ENCODE measurements around the gene PCDHA13.
"Not testable (repeated sequence)": the region's sequence is repeated elsewhere in the genome, so short reads cannot be mapped to it uniquely, and the experiment has no call there.

Gene PCDHA13, protein sequence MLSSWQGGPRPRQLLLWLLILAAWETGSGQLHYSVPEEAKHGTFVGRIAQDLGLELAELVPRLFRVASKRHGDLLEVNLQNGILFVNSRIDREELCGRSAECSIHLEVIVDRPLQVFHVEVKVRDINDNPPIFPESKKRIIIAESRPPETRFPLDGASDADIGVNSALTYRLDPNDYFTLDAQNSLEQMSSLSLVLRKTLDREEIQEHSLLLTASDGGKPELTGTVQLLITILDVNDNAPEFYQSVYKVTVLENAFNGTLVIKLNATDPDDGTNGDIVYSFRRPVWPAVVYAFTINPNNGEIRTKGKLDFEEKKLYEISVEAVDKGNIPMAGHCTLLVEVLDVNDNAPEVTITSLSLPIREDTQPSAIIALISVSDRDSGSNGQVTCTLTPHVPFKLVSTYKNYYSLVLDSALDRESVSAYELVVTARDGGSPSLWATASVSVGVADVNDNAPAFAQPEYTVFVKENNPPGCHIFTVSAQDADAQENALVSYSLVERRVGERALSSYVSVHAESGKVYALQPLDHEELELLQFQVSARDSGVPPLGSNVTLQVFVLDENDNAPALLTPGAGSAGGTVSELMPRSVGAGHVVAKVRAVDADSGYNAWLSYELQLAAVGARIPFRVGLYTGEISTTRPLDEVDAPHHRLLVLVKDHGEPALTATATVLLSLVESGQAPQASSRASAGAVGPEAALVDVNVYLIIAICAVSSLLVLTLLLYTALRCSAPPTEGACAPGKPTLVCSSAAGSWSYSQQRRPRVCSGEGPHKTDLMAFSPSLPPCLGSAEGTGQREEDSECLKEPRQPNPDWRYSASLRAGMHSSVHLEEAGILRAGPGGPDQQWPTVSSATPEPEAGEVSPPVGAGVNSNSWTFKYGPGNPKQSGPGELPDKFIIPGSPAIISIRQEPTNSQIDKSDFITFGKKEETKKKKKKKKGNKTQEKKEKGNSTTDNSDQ

GRCh38 chr5:140881889-140882590 lies at the start of gene PCDHA13:
Gene PCDHA13, plus strand, starts transcription at chr5:140882124. Its CDS starts 145 bp downstream, at chr5:140882269.
- DNase-seq (ENCODE audit: low read depth): no peak

- DNase-seq (ENCODE audit: low read depth): no peak
These were observed 47.9 kb upstream of the PCDHA13 start, which contains the start of gene PCDHA7 for GRCh38 chr5:140833993-140834392. Gene PCDHA7, plus strand, starts transcription at chr5:140834269. Its CDS starts 115 bp downstream, at chr5:140834384.

DNA sequence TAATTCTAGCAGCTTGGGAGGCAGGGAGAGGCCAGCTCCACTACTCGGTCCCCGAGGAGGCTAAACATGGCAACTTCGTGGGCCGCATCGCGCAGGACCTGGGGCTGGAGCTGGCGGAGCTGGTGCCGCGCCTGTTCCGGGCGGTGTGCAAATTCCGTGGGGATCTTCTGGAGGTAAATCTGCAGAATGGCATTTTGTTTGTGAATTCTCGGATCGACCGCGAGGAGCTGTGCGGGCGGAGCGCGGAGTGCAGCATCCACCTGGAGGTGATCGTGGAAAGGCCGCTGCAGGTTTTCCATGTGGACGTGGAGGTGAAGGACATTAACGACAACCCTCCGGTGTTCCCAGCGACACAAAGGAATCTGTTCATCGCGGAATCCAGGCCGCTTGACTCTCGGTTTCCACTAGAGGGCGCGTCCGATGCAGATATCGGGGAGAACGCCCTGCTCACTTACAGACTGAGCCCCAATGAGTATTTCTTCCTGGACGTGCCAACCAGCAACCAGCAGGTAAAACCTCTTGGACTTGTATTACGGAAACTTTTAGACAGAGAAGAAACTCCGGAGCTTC lies 47.4 kb upstream of the PCDHA13 start:
- DNase-seq (ENCODE audit: low read depth): not testable (repeated sequence)

- no peak for DNase-seq (ENCODE audit: low read depth)
These were observed 46.1 kb upstream of the PCDHA13 start for GRCh38 chr5:140835622-140836510.

GRCh38 chr5:140840978-140841962 lies 40.7 kb upstream of the PCDHA13 start, which contains the start of gene PCDHA8:
Gene PCDHA8, plus strand, starts transcription at chr5:140841187. Its CDS starts 135 bp downstream, at chr5:140841322.
- no peak for DNase-seq (ENCODE audit: low read depth)

DNA sequence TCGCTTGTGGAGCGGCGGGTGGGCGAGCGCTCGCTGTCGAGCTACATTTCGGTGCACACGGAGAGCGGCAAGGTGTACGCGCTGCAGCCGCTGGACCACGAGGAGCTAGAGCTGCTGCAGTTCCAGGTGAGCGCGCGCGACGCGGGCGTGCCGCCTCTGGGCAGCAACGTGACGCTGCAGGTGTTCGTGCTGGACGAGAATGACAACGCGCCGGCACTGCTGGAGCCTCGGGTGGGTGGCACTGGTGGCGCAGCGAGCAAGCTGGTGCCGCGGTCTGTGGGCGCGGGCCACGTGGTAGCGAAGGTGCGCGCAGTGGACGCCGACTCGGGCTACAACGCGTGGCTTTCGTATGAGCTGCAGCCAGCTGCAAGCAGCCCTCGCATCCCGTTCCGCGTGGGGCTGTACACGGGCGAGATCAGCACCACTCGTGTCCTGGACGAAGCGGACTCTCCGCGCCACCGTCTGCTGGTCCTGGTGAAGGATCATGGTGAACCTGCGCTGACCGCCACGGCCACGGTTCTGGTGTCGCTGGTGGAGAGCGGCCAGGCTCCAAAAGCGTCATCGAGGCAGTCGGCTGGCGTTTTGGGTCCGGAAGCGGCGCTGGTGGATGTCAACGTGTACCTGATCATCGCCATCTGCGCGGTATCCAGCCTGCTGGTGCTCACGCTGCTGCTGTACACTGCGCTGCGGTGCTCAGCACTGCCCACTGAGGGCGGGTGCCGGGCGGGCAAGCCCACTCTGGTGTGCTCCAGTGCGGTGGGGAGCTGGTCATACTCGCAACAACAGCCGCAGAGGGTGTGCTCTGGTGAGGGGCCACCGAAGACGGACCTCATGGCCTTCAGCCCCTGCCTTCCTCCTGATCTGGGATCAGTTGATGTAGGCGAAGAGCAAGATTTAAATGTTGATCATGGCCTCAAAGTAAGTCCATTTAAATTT lies 38.9 kb upstream of the PCDHA13 start:
- DNase-seq (ENCODE audit: low read depth): no peak

GRCh38 chr5:140848139-140849102 lies 33.5 kb upstream of the PCDHA13 start, which contains the start of gene PCDHA9:
Gene PCDHA9, plus strand, starts transcription at chr5:140848382. Its CDS starts 114 bp downstream, at chr5:140848496.
- DNase-seq (ENCODE audit: low read depth): not testable (repeated sequence)

DNA sequence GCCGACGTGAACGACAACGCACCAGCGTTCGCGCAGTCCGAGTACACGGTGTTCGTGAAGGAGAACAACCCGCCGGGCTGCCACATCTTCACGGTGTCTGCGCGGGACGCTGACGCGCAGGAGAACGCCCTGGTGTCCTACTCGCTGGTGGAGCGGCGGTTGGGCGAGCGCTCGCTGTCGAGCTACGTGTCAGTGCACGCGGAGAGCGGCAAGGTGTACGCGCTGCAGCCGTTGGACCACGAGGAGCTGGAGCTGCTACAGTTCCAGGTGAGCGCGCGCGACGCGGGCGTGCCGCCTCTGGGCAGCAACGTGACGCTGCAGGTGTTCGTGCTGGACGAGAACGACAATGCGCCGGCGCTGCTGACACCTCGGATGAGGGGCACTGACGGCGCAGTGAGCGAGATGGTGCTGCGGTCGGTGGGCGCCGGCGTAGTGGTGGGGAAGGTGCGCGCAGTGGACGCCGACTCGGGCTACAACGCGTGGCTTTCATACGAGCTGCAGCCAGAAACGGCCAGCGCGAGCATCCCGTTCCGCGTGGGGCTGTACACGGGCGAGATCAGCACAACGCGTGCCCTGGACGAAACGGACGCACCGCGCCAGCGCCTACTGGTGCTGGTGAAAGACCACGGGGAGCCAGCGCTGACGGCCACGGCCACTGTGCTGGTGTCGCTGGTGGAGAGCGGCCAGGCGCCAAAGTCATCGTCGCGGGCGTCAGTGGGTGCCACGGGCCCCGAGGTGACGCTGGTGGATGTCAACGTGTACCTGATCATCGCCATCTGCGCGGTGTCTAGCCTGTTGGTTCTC lies 31.9 kb upstream of the PCDHA13 start:
- DNase-seq (ENCODE audit: low read depth): not testable (repeated sequence)

DNA sequence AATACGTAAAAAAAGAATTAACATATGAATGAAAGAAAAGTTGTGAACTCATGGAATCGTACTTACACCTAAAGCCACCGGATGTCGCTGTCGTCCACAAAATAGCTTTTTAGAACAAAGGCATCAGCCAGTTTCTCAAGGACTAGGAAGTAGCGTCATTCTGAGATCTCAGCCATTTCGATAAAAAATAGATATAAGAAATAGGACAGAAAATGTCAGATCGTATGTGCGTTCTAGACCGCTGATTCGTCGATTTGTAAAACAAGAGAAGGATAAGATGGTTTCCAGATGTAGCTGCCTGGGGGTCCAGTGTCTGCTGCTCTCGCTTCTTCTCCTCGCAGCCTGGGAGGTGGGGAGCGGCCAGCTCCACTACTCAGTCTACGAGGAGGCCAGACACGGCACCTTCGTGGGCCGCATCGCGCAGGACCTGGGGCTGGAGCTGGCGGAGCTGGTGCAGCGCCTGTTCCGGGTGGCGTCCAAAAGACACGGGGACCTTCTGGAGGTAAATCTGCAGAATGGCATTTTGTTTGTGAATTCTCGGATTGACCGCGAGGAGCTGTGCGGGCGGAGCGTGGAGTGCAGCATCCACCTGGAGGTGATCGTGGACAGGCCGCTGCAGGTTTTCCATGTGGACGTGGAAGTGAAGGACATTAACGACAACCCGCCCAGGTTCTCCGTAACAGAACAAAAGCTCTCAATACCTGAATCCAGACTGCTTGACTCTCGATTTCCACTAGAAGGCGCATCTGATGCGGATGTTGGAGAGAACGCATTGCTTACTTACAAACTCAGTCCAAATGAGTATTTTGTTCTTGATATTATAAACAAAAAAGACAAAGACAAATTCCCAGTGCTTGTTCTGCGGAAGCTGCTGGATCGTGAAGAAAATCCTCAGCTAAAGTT lies 25.9 kb upstream of the PCDHA13 start, which contains the start of gene PCDHA10:
Gene PCDHA10 (plus strand): TSS at position 126 of the 903 bp plus-strand sequence. CDS start 152 bp downstream, at position 278.
- no peak for DNase-seq (ENCODE audit: low read depth)

DNA sequence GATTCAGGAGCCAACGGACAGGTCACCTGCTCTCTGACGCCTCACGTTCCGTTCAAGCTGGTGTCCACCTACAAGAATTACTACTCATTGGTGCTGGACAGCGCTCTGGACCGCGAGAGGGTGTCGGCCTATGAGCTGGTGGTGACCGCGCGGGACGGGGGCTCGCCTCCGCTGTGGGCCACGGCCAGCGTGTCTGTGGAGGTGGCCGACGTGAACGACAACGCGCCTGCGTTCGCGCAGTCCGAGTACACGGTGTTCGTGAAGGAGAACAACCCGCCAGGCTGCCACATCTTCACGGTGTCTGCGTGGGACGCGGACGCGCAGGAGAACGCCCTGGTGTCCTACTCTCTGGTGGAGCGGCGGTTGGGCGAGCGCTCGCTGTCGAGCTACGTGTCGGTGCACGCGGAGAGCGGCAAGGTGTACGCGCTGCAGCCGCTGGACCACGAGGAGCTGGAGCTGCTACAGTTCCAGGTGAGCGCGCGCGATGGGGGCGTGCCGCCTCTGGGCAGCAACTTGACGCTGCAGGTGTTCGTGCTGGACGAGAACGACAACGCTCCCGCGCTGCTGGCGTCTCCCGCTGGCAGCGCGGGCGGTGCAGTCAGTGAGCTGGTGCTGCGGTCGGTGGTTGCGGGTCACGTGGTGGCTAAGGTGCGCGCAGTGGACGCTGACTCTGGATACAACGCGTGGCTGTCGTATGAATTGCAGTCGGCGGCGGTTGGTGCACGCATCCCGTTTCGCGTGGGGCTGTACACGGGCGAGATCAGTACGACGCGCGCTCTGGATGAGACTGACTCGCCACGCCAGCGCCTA lies 24.5 kb upstream of the PCDHA13 start:
- no peak for DNase-seq (ENCODE audit: low read depth)

GRCh38 chr5:140857987-140858240 lies 24.0 kb upstream of the PCDHA13 start:
- DNase-seq (ENCODE audit: low read depth): no peak

DNA sequence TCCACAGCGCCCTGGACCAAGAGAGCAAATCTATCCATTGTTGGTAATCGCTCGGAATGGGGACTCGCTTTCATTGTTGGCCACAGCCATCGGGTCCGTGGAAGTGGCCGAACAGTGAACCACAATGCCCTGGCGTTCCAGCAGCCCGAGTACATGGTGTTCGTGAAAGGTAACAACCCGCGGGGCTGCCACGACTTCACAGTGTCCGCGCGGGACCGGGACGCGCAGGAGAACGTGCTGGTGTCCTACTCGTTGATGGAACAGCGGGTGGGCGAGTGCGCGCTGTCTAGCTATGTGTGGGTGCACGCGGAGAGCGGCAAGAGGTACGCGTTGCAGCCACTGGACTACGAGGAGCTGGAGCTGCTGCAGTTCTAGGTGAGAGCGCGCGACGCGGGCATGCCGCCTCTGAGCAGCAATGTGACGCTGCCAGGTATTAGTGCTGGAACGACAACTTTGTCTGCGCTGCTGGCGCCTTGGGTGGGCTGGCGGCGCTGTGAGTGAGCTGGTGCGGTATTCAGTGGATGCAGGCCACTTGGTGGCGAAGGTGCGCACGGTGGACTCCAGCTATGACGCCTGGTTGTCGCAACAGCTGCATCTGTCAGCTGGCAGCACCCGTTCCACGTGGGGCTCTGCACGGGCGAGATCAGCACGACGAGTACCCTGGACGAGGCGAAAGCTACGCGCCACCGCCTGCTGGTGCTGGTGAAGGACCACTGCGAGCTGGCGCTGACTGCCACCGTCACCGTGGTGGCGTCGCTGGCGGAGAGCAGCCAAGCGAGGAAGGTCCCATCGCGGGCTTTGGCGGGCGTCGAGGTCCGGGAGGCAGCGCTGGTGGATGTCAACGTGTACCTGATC lies 19.3 kb upstream of the PCDHA13 start:
- DNase-seq (ENCODE audit: low read depth): no peak
